A673 (cell line): ENCODE measurements around the gene PLA2G6. TPM values are rescaled to one million over a fixed set of nuclear protein-coding genes. Genes with fewer than 3 reads are reported as not detected.

ENCODE experiments used
- BruUV-seq: library from RNA; stranded (reverse); fragments of 400-500 nt; replicated peaks from 2 replicates; lab custom pipeline; 2021; lab: Mats Ljungman, UMichigan
- CTCF ChIA-PET: fragments of 300-600 bp; sonication (Branson Sonifier 250); formaldehyde crosslinking; loops from one replicate; lab custom pipeline; 2022; ENCODE audit warnings: antibody characterized with exemption; lab: Charles Lee
- POLR2A ChIA-PET: fragments of 300-600 bp; sonication (Branson Sonifier 250); formaldehyde crosslinking; loops from one replicate; lab custom pipeline; 2022; ENCODE audit warnings: antibody characterized with exemption; ENCODE audit not compliant: low non-redundant PET; lab: Charles Lee
- DNase-seq: peaks from one replicate; pipeline ENCODE4 v3.0.0-alpha.2; 2015; ENCODE audit warnings: low spot score
- H3K27ac ChIP-seq: fragments of 200-600 bp; sonication (generic); 2 replicates; pipeline ENCODE4 v1.5.1; 2016; ENCODE audit warnings: mixed run types, low read depth, mild to moderate bottlenecking, mixed read lengths, antibody characterized with exemption, low read length; ENCODE audit not compliant: poor library complexity, severe bottlenecking
- H3K27me3 ChIP-seq: fragments of 200-600 bp; sonication (generic); replicated peaks from 2 replicates; pipeline ENCODE4 v1.6.1; 2017; ENCODE audit warnings: mixed run types, low read depth, mild to moderate bottlenecking, mixed read lengths, antibody characterized with exemption, low read length; ENCODE audit not compliant: insufficient read depth, poor library complexity
- H3K36me3 ChIP-seq: fragments of 200-600 bp; sonication (generic); 2 replicates; pipeline ENCODE4 v1.6.1; 2016; ENCODE audit warnings: mixed run types, mild to moderate bottlenecking, mixed read lengths, antibody characterized with exemption, low read length; ENCODE audit not compliant: insufficient read depth, poor library complexity, severe bottlenecking
- H3K4me1 ChIP-seq: fragments of 200-600 bp; sonication (generic); 2 replicates; pipeline ENCODE4 v1.6.1; 2017; ENCODE audit warnings: mixed run types, mild to moderate bottlenecking, mixed read lengths, antibody characterized with exemption, low read length; ENCODE audit not compliant: insufficient read depth, poor library complexity, severe bottlenecking
- H3K4me3 ChIP-seq: fragments of 200-600 bp; sonication (generic); 2 replicates; pipeline ENCODE4 v1.5.1; 2016; ENCODE audit warnings: low read depth, mixed run types, mild to moderate bottlenecking, mixed read lengths, low read length; ENCODE audit not compliant: poor library complexity, severe bottlenecking
- H3K9me3 ChIP-seq: fragments of 200-600 bp; sonication (generic); 2 replicates; pipeline ENCODE4 v1.6.1; 2016; ENCODE audit warnings: mixed run types, low read depth, mild to moderate bottlenecking, mixed read lengths, antibody characterized with exemption, low read length; ENCODE audit not compliant: poor library complexity, severe bottlenecking
- EZH2 ChIP-seq: fragments of 200-600 bp; sonication (generic); IDR thresholded peaks from 2 replicates; pipeline ENCODE4 v1.6.1; 2017; ENCODE audit warnings: borderline replicate concordance, low read depth, mild to moderate bottlenecking, mixed read lengths, antibody characterized with exemption, low read length; ENCODE audit not compliant: poor library complexity, severe bottlenecking
- intact Hi-C: fragments of 100-400 bp; cut with micrococcal nuclease; formaldehyde crosslinking; loops from one replicate; pipeline ENCODE4 v1.10.0; 2022; ENCODE audit not compliant: unreplicated experiment
- total RNA-seq: library from RNA; stranded (reverse); gene quantifications from 2 replicates; pipeline ENCODE4 v1.2.3, GENCODE V29; 2021
- TF ChIP-seq, protein P1 (sequence below): fragments of 300-800, 200-600 bp; sonication (generic); conservative IDR thresholded peaks from 2 replicates; pipeline ENCODE4 v1.5.1; 2017; ENCODE audit warnings: low read depth, mild to moderate bottlenecking, antibody characterized with exemption, low read length, moderate library complexity, mixed read lengths

Gene PLA2G6
- total RNA-seq, 1 experiment from 2014 or later = 31.8 TPM

DNA sequence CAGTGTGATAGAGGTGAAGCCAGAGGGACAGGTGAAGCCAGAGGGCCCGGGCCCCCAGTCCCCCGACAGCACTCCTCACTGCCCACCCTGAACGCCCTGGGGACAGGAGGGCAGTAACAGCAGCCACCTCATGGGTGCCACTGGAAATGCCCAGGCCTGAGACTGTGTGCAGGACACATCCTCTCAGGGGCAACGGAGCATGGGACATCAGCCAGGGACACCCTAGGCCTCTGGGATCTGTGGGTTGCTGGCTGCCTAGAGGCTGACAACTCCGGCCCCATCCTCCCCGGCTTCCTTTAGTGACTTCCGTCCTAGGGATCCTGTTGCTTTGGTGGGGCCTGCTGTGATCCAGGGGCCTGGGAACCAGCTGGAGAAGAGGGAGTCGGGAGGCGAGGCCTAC is 53.8 kb downstream of the PLA2G6 start:
- Histone ChIP-seq H3K27ac (no peak overlapping the region), H3K27me3 (no peaks in the 10 kb centered on the region), H3K4me1 (no peaks in the 10 kb centered on the region), H3K9me3 (no peaks in the 10 kb centered on the region), H3K36me3 (no peaks in the 10 kb centered on the region), H3K4me3 (no peak overlapping the region)
- intact Hi-C loops = no loop called here
- no peak for DNase-seq
- POLR2A ChIA-PET = no interaction called here
- TF ChIP-seq EZH2 = no peak
- TF ChIP-seq, protein P1, sequence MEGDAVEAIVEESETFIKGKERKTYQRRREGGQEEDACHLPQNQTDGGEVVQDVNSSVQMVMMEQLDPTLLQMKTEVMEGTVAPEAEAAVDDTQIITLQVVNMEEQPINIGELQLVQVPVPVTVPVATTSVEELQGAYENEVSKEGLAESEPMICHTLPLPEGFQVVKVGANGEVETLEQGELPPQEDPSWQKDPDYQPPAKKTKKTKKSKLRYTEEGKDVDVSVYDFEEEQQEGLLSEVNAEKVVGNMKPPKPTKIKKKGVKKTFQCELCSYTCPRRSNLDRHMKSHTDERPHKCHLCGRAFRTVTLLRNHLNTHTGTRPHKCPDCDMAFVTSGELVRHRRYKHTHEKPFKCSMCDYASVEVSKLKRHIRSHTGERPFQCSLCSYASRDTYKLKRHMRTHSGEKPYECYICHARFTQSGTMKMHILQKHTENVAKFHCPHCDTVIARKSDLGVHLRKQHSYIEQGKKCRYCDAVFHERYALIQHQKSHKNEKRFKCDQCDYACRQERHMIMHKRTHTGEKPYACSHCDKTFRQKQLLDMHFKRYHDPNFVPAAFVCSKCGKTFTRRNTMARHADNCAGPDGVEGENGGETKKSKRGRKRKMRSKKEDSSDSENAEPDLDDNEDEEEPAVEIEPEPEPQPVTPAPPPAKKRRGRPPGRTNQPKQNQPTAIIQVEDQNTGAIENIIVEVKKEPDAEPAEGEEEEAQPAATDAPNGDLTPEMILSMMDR = no peak
- CTCF ChIA-PET = no interaction called here
- no TSS peak for BruUV-seq

DNA sequence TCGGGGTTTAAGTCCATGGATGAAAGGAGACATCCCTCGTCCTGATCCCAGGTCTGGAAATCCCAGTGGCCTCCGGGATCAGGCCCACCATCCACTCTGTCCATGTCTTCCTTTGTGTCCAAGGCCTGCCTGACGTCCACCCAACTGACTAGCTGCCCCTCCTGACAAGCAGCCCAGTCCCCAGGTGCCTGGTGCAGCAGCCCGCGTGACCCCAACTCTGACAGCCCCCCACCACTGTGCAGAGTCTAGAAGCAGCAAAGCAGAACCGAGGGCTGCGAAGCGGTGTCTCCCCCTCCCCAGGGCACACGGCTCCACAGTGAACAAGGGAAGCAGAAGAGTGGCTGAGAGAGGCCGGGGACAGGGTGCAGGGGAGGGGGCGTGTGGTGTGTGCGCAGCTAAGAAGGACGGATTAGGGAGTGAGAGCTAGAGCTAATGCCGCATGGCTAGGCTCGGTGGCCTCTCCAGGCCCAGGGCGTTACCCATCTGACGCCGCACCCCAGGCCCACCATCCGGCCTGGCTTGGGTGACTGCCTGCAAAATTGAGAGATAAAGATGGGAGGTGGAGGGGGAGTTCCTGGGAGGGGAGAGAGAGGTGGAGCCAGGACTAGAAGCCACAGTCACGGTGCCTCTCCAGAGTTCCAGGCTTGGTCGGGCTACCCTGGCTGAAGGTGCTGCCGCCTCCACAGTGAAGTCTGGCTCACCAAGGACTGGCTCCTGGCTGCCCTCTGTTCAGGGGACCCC is 54.5 kb downstream of the PLA2G6 start:
- no TSS peak for BruUV-seq
- Histone ChIP-seq H3K4me1 (no peaks in the 10 kb centered on the region), H3K9me3 (no peaks in the 10 kb centered on the region), H3K27me3 (no peaks in the 10 kb centered on the region), H3K36me3 (no peaks in the 10 kb centered on the region), H3K27ac (no peak overlapping the region), H3K4me3 (no peak overlapping the region)
- POLR2A ChIA-PET = no interaction called here
- CTCF ChIA-PET = no interaction called here
- no peak for DNase-seq
- intact Hi-C loops = no loop called here
- no peak for TF ChIP-seq EZH2
- TF ChIP-seq, protein P1 = no peak

DNA sequence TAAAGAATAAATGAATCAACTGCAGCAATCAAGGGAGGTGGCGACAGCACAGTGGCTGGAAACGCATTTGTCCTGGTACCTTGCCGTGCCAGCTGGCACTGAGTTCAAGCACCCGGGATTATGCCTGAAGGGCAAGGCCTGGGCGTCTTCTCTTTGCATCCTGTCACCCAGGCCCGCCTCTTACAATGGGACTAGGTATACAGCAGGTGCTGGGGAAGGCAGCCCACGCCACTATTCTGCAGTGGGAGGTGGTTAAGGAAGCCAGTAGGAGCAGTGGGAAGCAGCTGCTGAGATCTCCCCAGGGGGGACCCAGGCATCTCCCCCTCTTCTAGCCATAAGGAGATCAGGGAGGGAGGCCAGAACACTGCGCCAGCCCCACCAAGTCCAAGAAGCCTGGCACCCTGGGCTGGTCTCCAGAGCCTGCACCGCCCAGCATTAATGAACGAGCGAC is 55.9 kb downstream of the PLA2G6 start:
- Histone ChIP-seq H3K4me3 (no peak overlapping the region), H3K9me3 (no peaks in the 10 kb centered on the region), H3K27me3 (no peaks in the 10 kb centered on the region), H3K4me1 (no peaks in the 10 kb centered on the region), H3K36me3 (no peaks in the 10 kb centered on the region), H3K27ac (no peak overlapping the region)
- intact Hi-C loops = no loop called here
- no TSS peak for BruUV-seq
- DNase-seq = no peak
- POLR2A ChIA-PET = no interaction called here
- TF ChIP-seq, protein P1 = no peak
- TF ChIP-seq EZH2 = no peak
- CTCF ChIA-PET = no interaction called here
